Calu3 (cell line): ENCODE measurements around the gene CSMD2. TPM values are rescaled to one million over a fixed set of nuclear protein-coding genes. Genes with fewer than 3 reads are reported as not detected.

Experiments
- BruUV-seq: library from RNA; stranded (reverse); fragments of 400-500 nt; replicated peaks from 2 replicates; lab custom pipeline; 2021; lab: Mats Ljungman, UMichigan
- CTCF ChIA-PET: fragments of 300-600 bp; sonication (Branson Sonifier 250); formaldehyde crosslinking; loops from one replicate; lab custom pipeline; 2022; ENCODE audit warnings: antibody characterized with exemption; lab: Charles Lee
- DNase-seq: peaks from one replicate; pipeline ENCODE4 v3.0.0; 2022
- H3K27ac Mint-ChIP-seq: one replicate; pipeline ENCODE4 v1.8.0; 2022; ENCODE audit warnings: mixed read lengths; ENCODE audit not compliant: unreplicated experiment
- H3K27me3 Mint-ChIP-seq: one replicate; pipeline ENCODE4 v1.8.0; 2022; ENCODE audit warnings: mixed read lengths; ENCODE audit not compliant: unreplicated experiment
- H3K36me3 Mint-ChIP-seq: one replicate; pipeline ENCODE4 v1.8.0; 2022; ENCODE audit warnings: mild to moderate bottlenecking, moderate library complexity, mixed read lengths; ENCODE audit not compliant: insufficient read depth, unreplicated experiment
- H3K4me1 Mint-ChIP-seq: one replicate; pipeline ENCODE4 v1.8.0; 2022; ENCODE audit warnings: mild to moderate bottlenecking, low read depth, mixed read lengths; ENCODE audit not compliant: unreplicated experiment
- H3K4me3 Mint-ChIP-seq: one replicate; pipeline ENCODE4 v1.8.0; 2022; ENCODE audit warnings: mild to moderate bottlenecking, low read depth, moderate library complexity, mixed read lengths; ENCODE audit not compliant: unreplicated experiment
- H3K9me3 Mint-ChIP-seq: one replicate; pipeline ENCODE4 v1.8.0; 2022; ENCODE audit warnings: low read depth, mixed read lengths; ENCODE audit not compliant: unreplicated experiment
- intact Hi-C: fragments of 100-400 bp; cut with micrococcal nuclease; formaldehyde crosslinking; loops from one replicate; pipeline ENCODE4 v1.10.0; 2022; ENCODE audit not compliant: unreplicated experiment
- total RNA-seq: library from RNA; stranded (reverse); gene quantifications from 2 replicates; pipeline ENCODE4 v1.2.3, GENCODE V29; 2022
- TF ChIP-seq, protein P1 (sequence below): fragments of 200-600 bp; IDR thresholded peaks from one replicate; pipeline ENCODE4 v1.8.0; 2022; ENCODE audit warnings: antibody characterized with exemption; ENCODE audit not compliant: unreplicated experiment

Gene CSMD2
- total RNA-seq, 1 experiment from 2014 or later, result not detected

DNA sequence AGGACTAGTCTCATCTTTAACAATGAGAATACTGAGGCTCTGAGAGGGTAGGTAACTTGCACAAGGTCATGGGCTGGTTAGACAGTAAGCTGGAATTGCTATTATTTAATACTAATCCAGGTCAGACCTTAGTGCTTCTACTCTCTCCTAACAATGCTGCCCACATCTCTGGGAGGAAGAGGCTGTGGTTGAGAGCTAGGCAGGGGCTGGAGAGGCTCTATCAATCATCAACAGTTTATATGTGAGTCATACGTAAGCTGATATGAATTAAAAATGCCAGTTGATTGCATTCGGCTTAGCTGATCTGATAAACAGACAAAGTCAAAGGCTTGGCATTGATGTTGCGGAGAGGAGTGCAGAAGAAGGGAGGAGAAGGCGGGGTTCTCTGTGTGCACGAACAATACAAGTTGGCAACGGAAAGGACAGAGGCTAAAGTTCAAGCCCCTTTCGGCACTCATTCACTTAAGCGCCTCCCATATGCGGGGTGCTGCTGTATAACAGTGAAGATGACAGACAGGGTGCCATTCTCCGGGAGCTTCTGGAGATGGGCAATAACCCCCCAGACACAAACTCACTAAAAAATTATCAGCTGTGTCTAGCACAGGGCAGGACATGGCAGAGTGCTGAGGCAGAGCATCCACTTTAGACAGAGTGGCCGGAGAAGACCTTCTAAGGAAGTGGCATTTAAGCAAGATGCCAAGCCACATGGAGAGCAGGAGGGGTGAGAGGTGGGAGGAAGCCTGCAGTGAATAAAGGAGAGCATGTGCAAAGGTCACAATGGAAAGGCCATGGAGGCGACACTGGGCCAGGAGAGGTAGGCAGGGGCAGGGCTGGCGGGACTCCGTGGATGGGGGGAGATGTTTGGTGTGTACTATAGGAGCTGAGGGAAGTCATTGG lies 497.4 kb downstream of the CSMD2 start:
- Mint-ChIP-seq H3K4me3 (no peak overlapping the region), H3K27ac (no peak overlapping the region), H3K27me3 (peaks cover 58% of the 10 kb centered on the region), H3K9me3 (peaks cover 3% of the 10 kb centered on the region), H3K4me1 (peaks cover 18% of the 10 kb centered on the region), H3K36me3 (no peaks in the 10 kb centered on the region)
- TF ChIP-seq, protein P1, sequence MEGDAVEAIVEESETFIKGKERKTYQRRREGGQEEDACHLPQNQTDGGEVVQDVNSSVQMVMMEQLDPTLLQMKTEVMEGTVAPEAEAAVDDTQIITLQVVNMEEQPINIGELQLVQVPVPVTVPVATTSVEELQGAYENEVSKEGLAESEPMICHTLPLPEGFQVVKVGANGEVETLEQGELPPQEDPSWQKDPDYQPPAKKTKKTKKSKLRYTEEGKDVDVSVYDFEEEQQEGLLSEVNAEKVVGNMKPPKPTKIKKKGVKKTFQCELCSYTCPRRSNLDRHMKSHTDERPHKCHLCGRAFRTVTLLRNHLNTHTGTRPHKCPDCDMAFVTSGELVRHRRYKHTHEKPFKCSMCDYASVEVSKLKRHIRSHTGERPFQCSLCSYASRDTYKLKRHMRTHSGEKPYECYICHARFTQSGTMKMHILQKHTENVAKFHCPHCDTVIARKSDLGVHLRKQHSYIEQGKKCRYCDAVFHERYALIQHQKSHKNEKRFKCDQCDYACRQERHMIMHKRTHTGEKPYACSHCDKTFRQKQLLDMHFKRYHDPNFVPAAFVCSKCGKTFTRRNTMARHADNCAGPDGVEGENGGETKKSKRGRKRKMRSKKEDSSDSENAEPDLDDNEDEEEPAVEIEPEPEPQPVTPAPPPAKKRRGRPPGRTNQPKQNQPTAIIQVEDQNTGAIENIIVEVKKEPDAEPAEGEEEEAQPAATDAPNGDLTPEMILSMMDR, result no peak
- CTCF ChIA-PET, result interaction anchor here (0.9 to 1.0 kb wide), 4 partner anchors 14 to 576 kb away, joined by 3 to 5 read pairs (median 4); no protein-coding TSS in a partner anchor
- intact Hi-C loops, result no loop called here
- BruUV-seq, result no TSS peak
- DNase-seq, result no peak

DNA sequence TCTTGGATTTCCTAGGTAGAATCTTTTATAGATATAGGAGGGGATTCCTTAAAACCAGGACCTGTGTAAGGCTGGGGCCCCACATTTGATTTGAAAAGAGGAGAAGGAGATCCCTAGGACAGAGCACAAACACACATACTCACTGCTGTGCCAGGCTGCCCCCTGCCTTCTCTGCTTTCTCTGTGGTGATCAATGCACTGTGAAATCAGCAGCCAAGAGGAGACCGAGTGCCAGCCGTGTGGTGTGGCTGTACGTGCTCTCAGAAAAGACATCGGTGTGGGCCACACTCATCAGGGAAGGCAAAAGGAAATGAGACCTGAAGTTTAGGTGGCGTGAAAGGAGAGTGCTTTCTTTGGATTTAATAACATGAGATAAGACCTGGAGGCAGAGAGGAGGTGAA lies 498.4 kb downstream of the CSMD2 start:
- CTCF ChIA-PET, result no interaction called here
- TF ChIP-seq, protein P1, result no peak

DNA sequence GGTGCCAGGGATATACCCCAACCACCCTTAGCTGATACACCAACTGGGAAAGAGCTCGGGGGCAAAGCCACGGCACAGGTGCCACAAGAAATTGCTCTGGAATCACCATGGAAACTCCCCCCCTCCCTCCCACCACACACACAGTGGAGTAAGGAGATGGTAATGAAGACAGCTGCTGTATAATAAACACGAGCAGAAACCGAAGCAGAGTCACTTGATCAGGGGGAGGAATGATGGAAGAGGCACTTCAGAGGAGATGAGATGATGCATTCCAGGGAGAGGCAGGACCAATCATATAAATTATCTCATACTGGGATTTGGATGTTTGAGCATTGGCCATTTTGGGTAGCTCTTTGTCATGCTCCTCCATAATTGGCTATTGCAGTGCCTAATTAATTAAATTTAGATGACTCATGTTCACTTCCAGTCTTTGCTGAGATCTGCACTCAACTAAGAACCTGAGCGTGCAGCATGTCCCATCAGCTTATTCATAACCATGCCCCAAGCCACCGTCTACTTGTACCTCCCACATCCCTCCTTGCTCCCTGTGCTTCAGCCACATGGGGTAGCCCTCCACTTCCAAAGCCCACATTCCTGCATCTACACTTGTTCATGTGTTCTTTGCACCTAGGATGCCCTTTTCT lies 503.1 kb downstream of the CSMD2 start:
- CTCF ChIA-PET, result interaction anchor here (1.3 kb wide), 1 partner anchor 29 kb away, joined by 3 read pairs; no protein-coding TSS in a partner anchor
- no peak for DNase-seq
- peaks cover 6% of the 10 kb centered on the region for H3K4me1 Mint-ChIP-seq
- no peaks in the 10 kb centered on the region for H3K36me3 Mint-ChIP-seq
- H3K27me3 Mint-ChIP-seq, result peaks cover 66% of the 10 kb centered on the region
- TF ChIP-seq, protein P1, result no peak
- no peak overlapping the region for H3K27ac Mint-ChIP-seq
- intact Hi-C loops, result no loop called here
- no peak overlapping the region for H3K4me3 Mint-ChIP-seq
- BruUV-seq, result no TSS peak
- peaks cover 3% of the 10 kb centered on the region for H3K9me3 Mint-ChIP-seq

More for the DNA sequence above, 498.4 kb downstream of the CSMD2 start:
- peaks cover 3% of the 10 kb centered on the region for H3K9me3 Mint-ChIP-seq
- H3K27ac Mint-ChIP-seq, result no peak overlapping the region
- no peaks in the 10 kb centered on the region for H3K36me3 Mint-ChIP-seq
- no peak for DNase-seq
- H3K27me3 Mint-ChIP-seq, result peaks cover 68% of the 10 kb centered on the region
- intact Hi-C loops, result no loop called here
- no TSS peak for BruUV-seq
- peaks cover 18% of the 10 kb centered on the region for H3K4me1 Mint-ChIP-seq
- H3K4me3 Mint-ChIP-seq, result no peak overlapping the region

DNA sequence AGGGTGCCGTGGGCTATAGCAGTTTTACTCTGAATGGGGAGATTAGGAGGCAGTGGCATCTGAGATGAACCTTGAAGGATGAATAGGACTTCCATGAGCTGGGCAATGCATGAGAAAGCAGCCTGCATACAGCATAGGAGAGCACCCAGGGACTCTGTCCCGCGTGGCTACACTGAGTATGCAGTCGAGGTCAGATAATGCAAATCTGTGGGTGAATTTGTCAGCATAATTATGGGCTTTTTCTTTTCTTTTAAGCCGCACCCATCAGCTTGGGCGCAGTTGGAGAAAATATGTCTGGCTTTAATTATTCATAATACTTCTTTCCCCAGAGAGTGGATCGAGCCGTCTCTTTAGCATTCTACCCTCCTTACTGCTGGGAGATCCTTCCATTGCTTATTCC lies 504.1 kb downstream of the CSMD2 start:
- no peak for DNase-seq
- TF ChIP-seq, protein P1, result no peak
- H3K27me3 Mint-ChIP-seq, result peaks cover 57% of the 10 kb centered on the region
- peaks cover 3% of the 10 kb centered on the region for H3K9me3 Mint-ChIP-seq
- H3K36me3 Mint-ChIP-seq, result no peaks in the 10 kb centered on the region
- CTCF ChIA-PET, result no interaction called here
- BruUV-seq, result no TSS peak
- H3K4me3 Mint-ChIP-seq, result no peak overlapping the region
- no peaks in the 10 kb centered on the region for H3K4me1 Mint-ChIP-seq
- no peak overlapping the region for H3K27ac Mint-ChIP-seq
- intact Hi-C loops, result no loop called here
